HEK293 (cell line): ENCODE results near the gene ZNF710.

Source experiments
- BCL11A ChIP-seq: fragments of 450-650 bp; formaldehyde crosslinking; IDR thresholded peaks from 2 replicates; pipeline ENCODE4 v1.5.1; 2016; ENCODE audit warnings: low read depth, missing biosample characterization, missing genetic modification characterization
- ZBTB1 ChIP-seq: fragments of 450-650 bp; formaldehyde crosslinking; IDR thresholded peaks from 2 replicates; pipeline ENCODE4 v1.5.1; 2016; ENCODE audit warnings: missing biosample characterization, missing genetic modification characterization
- ZBTB48 ChIP-seq: fragments of 450-650 bp; formaldehyde crosslinking; IDR thresholded peaks from 2 replicates; pipeline ENCODE4 v1.5.1; 2016; ENCODE audit warnings: missing biosample characterization, missing genetic modification characterization
- ZNF121 ChIP-seq: fragments of 450-650 bp; formaldehyde crosslinking; IDR thresholded peaks from 2 replicates; pipeline ENCODE4 v1.5.1; 2016; ENCODE audit warnings: missing biosample characterization, missing genetic modification characterization
- ZNF16 ChIP-seq: fragments of 450-650 bp; formaldehyde crosslinking; IDR thresholded peaks from 2 replicates; pipeline ENCODE4 v1.5.1; 2016; ENCODE audit warnings: low read depth, missing biosample characterization, missing genetic modification characterization
- ZNF473 ChIP-seq: fragments of 450-650 bp; formaldehyde crosslinking; IDR thresholded peaks from 2 replicates; pipeline ENCODE4 v1.5.1; 2017; ENCODE audit warnings: missing biosample characterization, missing genetic modification characterization
- ZNF514 ChIP-seq: fragments of 450-650 bp; formaldehyde crosslinking; IDR thresholded peaks from 2 replicates; pipeline ENCODE4 v1.5.1; 2016; ENCODE audit warnings: missing biosample characterization, missing genetic modification characterization
- ZNF549 ChIP-seq: fragments of 450-650 bp; IDR thresholded peaks from 2 replicates; pipeline ENCODE4 v1.5.1; 2018; ENCODE audit warnings: missing biosample characterization, missing genetic modification characterization, mild to moderate bottlenecking, inconsistent platforms, moderate library complexity
- ZNF560 ChIP-seq: fragments of 450-650 bp; formaldehyde crosslinking; IDR thresholded peaks from 2 replicates; pipeline ENCODE4 v1.5.1; 2017; ENCODE audit warnings: missing biosample characterization, missing genetic modification characterization, borderline replicate concordance
- TF ChIP-seq, protein P1 (sequence below): fragments of 450-650 bp; formaldehyde crosslinking; IDR thresholded peaks from 2 replicates; pipeline ENCODE4 v1.5.1; 2016; ENCODE audit warnings: missing biosample characterization, missing genetic modification characterization
- TF ChIP-seq, protein P2 (sequence below): fragments of 450-650 bp; formaldehyde crosslinking; IDR thresholded peaks from 2 replicates; pipeline ENCODE4 v1.5.1; 2016; ENCODE audit warnings: missing biosample characterization, missing genetic modification characterization
- TF ChIP-seq, protein P3 (sequence below): fragments of 450-650 bp; formaldehyde crosslinking; IDR thresholded peaks from 2 replicates; pipeline ENCODE4 v1.5.1; 2016; ENCODE audit warnings: missing biosample characterization, missing genetic modification characterization

DNA sequence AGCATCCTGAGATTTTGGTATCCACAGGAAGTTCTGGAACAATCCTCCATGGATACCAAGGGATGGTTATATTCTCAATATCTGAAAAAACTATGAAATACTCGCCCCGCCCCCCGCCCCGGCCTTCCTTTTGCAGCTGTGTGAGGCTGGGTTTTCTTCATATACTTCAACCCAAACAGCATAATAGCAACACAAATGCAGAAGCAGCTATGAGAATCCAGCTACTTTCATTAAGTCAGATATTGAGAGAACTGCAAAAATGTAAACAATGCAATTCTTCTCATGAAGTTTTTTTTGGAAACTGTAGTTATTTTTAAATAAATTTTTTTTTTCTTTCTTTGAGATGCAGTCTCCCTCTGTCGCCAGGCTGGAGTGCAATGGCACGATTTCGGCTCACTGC lies 112.0 kb downstream of the ZNF710 start:
- TF ChIP-seq BCL11A (tag by site-specific recombination) (no peak), ZBTB1 (tag by site-specific recombination) (no peak), ZNF514 (tag by site-specific recombination) (no peak), ZBTB48 (tag by site-specific recombination) (no peak), ZNF549 (tag by site-specific recombination) (no peak), ZNF121 (tag by site-specific recombination) (no peak), ZNF16 (tag by site-specific recombination) (no peak), ZNF473 (tag by site-specific recombination) (no peak), ZNF560 (tag by site-specific recombination) (no peak)
- TF ChIP-seq, protein P1, sequence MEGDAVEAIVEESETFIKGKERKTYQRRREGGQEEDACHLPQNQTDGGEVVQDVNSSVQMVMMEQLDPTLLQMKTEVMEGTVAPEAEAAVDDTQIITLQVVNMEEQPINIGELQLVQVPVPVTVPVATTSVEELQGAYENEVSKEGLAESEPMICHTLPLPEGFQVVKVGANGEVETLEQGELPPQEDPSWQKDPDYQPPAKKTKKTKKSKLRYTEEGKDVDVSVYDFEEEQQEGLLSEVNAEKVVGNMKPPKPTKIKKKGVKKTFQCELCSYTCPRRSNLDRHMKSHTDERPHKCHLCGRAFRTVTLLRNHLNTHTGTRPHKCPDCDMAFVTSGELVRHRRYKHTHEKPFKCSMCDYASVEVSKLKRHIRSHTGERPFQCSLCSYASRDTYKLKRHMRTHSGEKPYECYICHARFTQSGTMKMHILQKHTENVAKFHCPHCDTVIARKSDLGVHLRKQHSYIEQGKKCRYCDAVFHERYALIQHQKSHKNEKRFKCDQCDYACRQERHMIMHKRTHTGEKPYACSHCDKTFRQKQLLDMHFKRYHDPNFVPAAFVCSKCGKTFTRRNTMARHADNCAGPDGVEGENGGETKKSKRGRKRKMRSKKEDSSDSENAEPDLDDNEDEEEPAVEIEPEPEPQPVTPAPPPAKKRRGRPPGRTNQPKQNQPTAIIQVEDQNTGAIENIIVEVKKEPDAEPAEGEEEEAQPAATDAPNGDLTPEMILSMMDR: no peak
- TF ChIP-seq, protein P2, sequence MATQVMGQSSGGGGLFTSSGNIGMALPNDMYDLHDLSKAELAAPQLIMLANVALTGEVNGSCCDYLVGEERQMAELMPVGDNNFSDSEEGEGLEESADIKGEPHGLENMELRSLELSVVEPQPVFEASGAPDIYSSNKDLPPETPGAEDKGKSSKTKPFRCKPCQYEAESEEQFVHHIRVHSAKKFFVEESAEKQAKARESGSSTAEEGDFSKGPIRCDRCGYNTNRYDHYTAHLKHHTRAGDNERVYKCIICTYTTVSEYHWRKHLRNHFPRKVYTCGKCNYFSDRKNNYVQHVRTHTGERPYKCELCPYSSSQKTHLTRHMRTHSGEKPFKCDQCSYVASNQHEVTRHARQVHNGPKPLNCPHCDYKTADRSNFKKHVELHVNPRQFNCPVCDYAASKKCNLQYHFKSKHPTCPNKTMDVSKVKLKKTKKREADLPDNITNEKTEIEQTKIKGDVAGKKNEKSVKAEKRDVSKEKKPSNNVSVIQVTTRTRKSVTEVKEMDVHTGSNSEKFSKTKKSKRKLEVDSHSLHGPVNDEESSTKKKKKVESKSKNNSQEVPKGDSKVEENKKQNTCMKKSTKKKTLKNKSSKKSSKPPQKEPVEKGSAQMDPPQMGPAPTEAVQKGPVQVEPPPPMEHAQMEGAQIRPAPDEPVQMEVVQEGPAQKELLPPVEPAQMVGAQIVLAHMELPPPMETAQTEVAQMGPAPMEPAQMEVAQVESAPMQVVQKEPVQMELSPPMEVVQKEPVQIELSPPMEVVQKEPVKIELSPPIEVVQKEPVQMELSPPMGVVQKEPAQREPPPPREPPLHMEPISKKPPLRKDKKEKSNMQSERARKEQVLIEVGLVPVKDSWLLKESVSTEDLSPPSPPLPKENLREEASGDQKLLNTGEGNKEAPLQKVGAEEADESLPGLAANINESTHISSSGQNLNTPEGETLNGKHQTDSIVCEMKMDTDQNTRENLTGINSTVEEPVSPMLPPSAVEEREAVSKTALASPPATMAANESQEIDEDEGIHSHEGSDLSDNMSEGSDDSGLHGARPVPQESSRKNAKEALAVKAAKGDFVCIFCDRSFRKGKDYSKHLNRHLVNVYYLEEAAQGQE (tag by site-specific recombination): no peak
- TF ChIP-seq, protein P3, sequence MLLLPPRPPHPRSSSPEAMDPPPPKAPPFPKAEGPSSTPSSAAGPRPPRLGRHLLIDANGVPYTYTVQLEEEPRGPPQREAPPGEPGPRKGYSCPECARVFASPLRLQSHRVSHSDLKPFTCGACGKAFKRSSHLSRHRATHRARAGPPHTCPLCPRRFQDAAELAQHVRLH: no peak
